GM10248 (cell line): Measurements from ENCODE around the gene TLE4.

Experiments
- CTCF ChIA-PET: fragments of 300-600 bp; sonication (Branson Sonifier 250); formaldehyde crosslinking; extraction: SDS; loops from one replicate; lab custom pipeline; 2021; ENCODE audit warnings: antibody characterized with exemption; lab: Yijun Ruan, JAX
- POLR2A ChIA-PET: fragments of 350-650 bp; sonication (Branson Sonifier 250); formaldehyde crosslinking; extraction: SDS; loops from one replicate; lab custom pipeline; 2020; ENCODE audit warnings: antibody characterized with exemption; lab: Yijun Ruan, JAX
- DNase-seq: peaks from one replicate; pipeline ENCODE4 v3.0.0; 2012; ENCODE audit errors: extremely low spot score
- CTCF ChIP-seq: IDR thresholded peaks from 2 replicates; pipeline ENCODE4 v1.5.1; 2012; ENCODE audit warnings: mild to moderate bottlenecking, low read depth; ENCODE audit errors: extremely low read depth, missing control alignments, control extremely low read depth

Gene TLE4

GRCh38 chr9:79756414-79756813 lies 184.6 kb downstream of the TLE4 start:
- TF ChIP-seq CTCF = no peak
- CTCF ChIA-PET = interaction anchor here (0.7 kb wide), 1 partner anchor 10 kb away, joined by 3 read pairs; no protein-coding TSS in a partner anchor
- no peak for DNase-seq
- POLR2A ChIA-PET = no interaction called here

GRCh38 chr9:79757074-79757473 lies 185.3 kb downstream of the TLE4 start:
- TF ChIP-seq CTCF = no peak
- POLR2A ChIA-PET = no interaction called here
- CTCF ChIA-PET = interaction anchor here (1.2 kb wide), 1 partner anchor 16 kb away, joined by 3 read pairs; no protein-coding TSS in a partner anchor
- no peak for DNase-seq

GRCh38 chr9:79757881-79758669 lies 186.3 kb downstream of the TLE4 start:
- DNase-seq = no peak
- peak; percentile 24 for TF ChIP-seq CTCF
- CTCF ChIA-PET = interaction anchor here (0.8 to 1.2 kb wide), 2 partner anchors 17 to 28 kb away, joined by 3 read pairs; no protein-coding TSS in a partner anchor
- POLR2A ChIA-PET = no interaction called here

- ChIA-PET POLR2A (no interaction called here), CTCF (no interaction called here)
- no peak for TF ChIP-seq CTCF
Observed at GRCh38 chr9:79759460-79759859, 187.7 kb downstream of the TLE4 start.

GRCh38 chr9:79762070-79762469 lies 190.3 kb downstream of the TLE4 start:
- no peak for DNase-seq
- no peak for TF ChIP-seq CTCF
- CTCF ChIA-PET = no interaction called here
- POLR2A ChIA-PET = no interaction called here

More at GRCh38 chr9:79759460-79759859, 187.7 kb downstream of the TLE4 start:
- DNase-seq = no peak

- POLR2A ChIA-PET = no interaction called here
- TF ChIP-seq CTCF = no peak
- no peak for DNase-seq
- CTCF ChIA-PET = no interaction called here
Observed at GRCh38 chr9:79763671-79764285, 192.0 kb downstream of the TLE4 start.
